Duodenal mucosa (tissue), 2 donors: ENCODE results near the gene MKNK2.
A peak's percentile ranks its signal among the peaks of the same experiment; 100 is the strongest.

Experiments used
- H3K27ac ChIP-seq: one replicate; pipeline ENCODE4 v1.7.0; 2013; ENCODE audit warnings: low read depth, low read length
- H3K27me3 ChIP-seq, 2 donors: one replicate each; pipeline ENCODE4 v1.7.0; 2013; ENCODE audit warnings: low read length in 2 of 2, control low read depth in 1 of 2; ENCODE audit not compliant: insufficient read depth in 2 of 2, control insufficient read depth in 1 of 2
- H3K36me3 ChIP-seq, 2 donors: one replicate each; pipeline ENCODE4 v1.7.0; 2013; ENCODE audit warnings: low read length in 2 of 2, control low read depth in 1 of 2; ENCODE audit not compliant: insufficient read depth in 2 of 2, control insufficient read depth in 1 of 2
- H3K4me1 ChIP-seq, 2 donors: one replicate each; pipeline ENCODE4 v1.7.0; 2013; ENCODE audit warnings: low read length in 2 of 2, control low read depth in 1 of 2; ENCODE audit not compliant: insufficient read depth in 2 of 2, control insufficient read depth in 1 of 2
- H3K4me3 ChIP-seq, 2 donors: one replicate each; pipeline ENCODE4 v1.7.0; 2013; ENCODE audit warnings: low read length in 2 of 2, low read depth in 1 of 2
- H3K9ac ChIP-seq, 2 donors: one replicate each; pipeline ENCODE4 v1.7.0; 2013; ENCODE audit warnings: low read length in 2 of 2, low read depth in 1 of 2
- H3K9me3 ChIP-seq, 2 donors: one replicate each; pipeline ENCODE4 v1.7.0; 2013; ENCODE audit warnings: low read length in 2 of 2, control low read depth in 1 of 2; ENCODE audit not compliant: control insufficient read depth in 1 of 2

Gene MKNK2

GRCh38 chr19:2021453-2022140, 29.4 kb downstream of the MKNK2 start:
- Histone ChIP-seq H3K36me3 (no peaks in the 10 kb centered on the region), H3K27ac (no peak overlapping the region), H3K4me1 (no peaks in the 10 kb centered on the region), H3K27me3 (no peaks in the 10 kb centered on the region), H3K9ac (no peak overlapping the region), H3K9me3 (no peaks in the 10 kb centered on the region), H3K4me3 (no peak overlapping the region)

GRCh38 chr19:2018752-2019151, 32.3 kb downstream of the MKNK2 start:
- Histone ChIP-seq H3K9me3 (no peaks in the 10 kb centered on the region), H3K4me1 (peaks cover 0 to 9% of the 10 kb centered on the region in 2 donors), H3K27me3 (no peaks in the 10 kb centered on the region), H3K4me3 (no peak overlapping the region), H3K36me3 (no peaks in the 10 kb centered on the region), H3K27ac (no peak overlapping the region), H3K9ac (no peak overlapping the region)

GRCh38 chr19:2016041-2016807, 34.8 kb downstream of the MKNK2 start:
- H3K9ac ChIP-seq: no peak overlapping the region
- H3K27ac ChIP-seq: no peak overlapping the region
- peaks cover 0 to 9% of the 10 kb centered on the region in 2 donors for H3K4me1 ChIP-seq
- no peaks in the 10 kb centered on the region for H3K9me3 ChIP-seq
- peak overlapping the region in 1 of 2 donors; percentile 53 for H3K4me3 ChIP-seq
- no peaks in the 10 kb centered on the region for H3K27me3 ChIP-seq
- no peaks in the 10 kb centered on the region for H3K36me3 ChIP-seq

- Histone ChIP-seq H3K4me3 (peak within 1 kb of the TSS; percentile 66 to 72), H3K9ac (peak within 1 kb of the TSS; percentile 39 to 47), H3K9me3 (no peaks in the 10 kb centered on the region), H3K4me1 (peaks cover 0 to 9% of the 10 kb centered on the region in 2 donors), H3K27me3 (no peaks in the 10 kb centered on the region), H3K27ac (no peak within 1 kb of the TSS), H3K36me3 (no peaks in the 10 kb centered on the region)
These were observed 35.5 kb downstream of the MKNK2 start, which contains the start of gene BTBD2 for GRCh38 chr19:2015608-2015950. Gene BTBD2 (minus strand): TSS chr19:2015714. CDS start chr19:2015703, 11 bp downstream.

GRCh38 chr19:2014731-2015607, 36.1 kb downstream of the MKNK2 start:
- Histone ChIP-seq H3K9me3 (no peaks in the 10 kb centered on the region), H3K9ac (peak overlapping the region; percentile 39 to 47), H3K27me3 (no peaks in the 10 kb centered on the region), H3K27ac (no peak overlapping the region), H3K4me3 (peak overlapping the region; percentile 66 to 72), H3K4me1 (peaks cover 0 to 9% of the 10 kb centered on the region in 2 donors), H3K36me3 (no peaks in the 10 kb centered on the region)

GRCh38 chr19:2014131-2014571, 36.9 kb downstream of the MKNK2 start:
- H3K4me3 ChIP-seq: no peak overlapping the region

GRCh38 chr19:2013683-2013961, 37.4 kb downstream of the MKNK2 start:
- peaks cover 0 to 9% of the 10 kb centered on the region in 2 donors for H3K4me1 ChIP-seq
- H3K4me3 ChIP-seq: no peak overlapping the region
- H3K27ac ChIP-seq: no peak overlapping the region
- no peaks in the 10 kb centered on the region for H3K36me3 ChIP-seq
- H3K9me3 ChIP-seq: no peaks in the 10 kb centered on the region
- no peaks in the 10 kb centered on the region for H3K27me3 ChIP-seq
- H3K9ac ChIP-seq: no peak overlapping the region

More at GRCh38 chr19:2014131-2014571, 36.9 kb downstream of the MKNK2 start:
- Histone ChIP-seq H3K27me3 (no peaks in the 10 kb centered on the region), H3K27ac (no peak overlapping the region), H3K9ac (peak overlapping the region in 1 of 2 donors; percentile 39), H3K36me3 (no peaks in the 10 kb centered on the region), H3K9me3 (no peaks in the 10 kb centered on the region), H3K4me1 (peaks cover 0 to 9% of the 10 kb centered on the region in 2 donors)

GRCh38 chr19:2012941-2013682, 37.9 kb downstream of the MKNK2 start:
- Histone ChIP-seq H3K4me3 (no peak overlapping the region), H3K9ac (no peak overlapping the region), H3K9me3 (no peaks in the 10 kb centered on the region), H3K4me1 (peaks cover 0 to 9% of the 10 kb centered on the region in 2 donors), H3K27me3 (no peaks in the 10 kb centered on the region), H3K36me3 (no peaks in the 10 kb centered on the region), H3K27ac (no peak overlapping the region)

- H3K4me3 ChIP-seq: no peak overlapping the region
- H3K9ac ChIP-seq: no peak overlapping the region
- peaks cover 0 to 9% of the 10 kb centered on the region in 2 donors for H3K4me1 ChIP-seq
- no peak overlapping the region for H3K27ac ChIP-seq
- H3K9me3 ChIP-seq: no peaks in the 10 kb centered on the region
- no peaks in the 10 kb centered on the region for H3K36me3 ChIP-seq
- no peaks in the 10 kb centered on the region for H3K27me3 ChIP-seq
These were observed 39.9 kb downstream of the MKNK2 start for GRCh38 chr19:2011169-2011568.
